Measurements from ENCODE around the gene ABCC4. TPM values are rescaled to one million over a fixed set of nuclear protein-coding genes. Genes with fewer than 3 reads are reported as not detected.
A peak's percentile ranks its signal among the peaks of the same experiment; 100 is the strongest.

The ABCC4 gene
- total and polyA plus RNA-seq, 2 of the 13 experiments (the other 11 are each of a cell fraction or from before 2014, with no cell fraction given): 4.2 to 11.3 TPM

GRCh38 chr13:95267662-95268342 is 33.4 kb downstream of the ABCC4 start:
- CTCF ChIA-PET (ENCODE audit: low intra/inter-chr PET ratio, low total read pairs): no interaction called here
- H3K9ac ChIP-seq (ENCODE audit: insufficient read depth, low read depth, low read length): no peak overlapping the region
- no peaks in the 10 kb centered on the region for H3K79me2 ChIP-seq (ENCODE audit: insufficient read depth, low read length)
- H3K4me1 ChIP-seq (ENCODE audit: insufficient read depth, low read length): peaks cover 31% of the 10 kb centered on the region
- no peak overlapping the region for H3K4me2 ChIP-seq (ENCODE audit: low read depth, low read length)
- no peak for FAIRE-seq
- in situ Hi-C loops (cut with HindIII; ENCODE audit: extremely low pct_ligation_motif_present, low pct_unique_long_range_greater_than_20kb) (no loop called here), intact Hi-C loops (cut with micrococcal nuclease; ENCODE audit: unreplicated experiment) (no loop called here)
- WGBS (ENCODE audit: low lambda C conversion rate): 75% methylated on average over 6 of the region's 6 CpGs
- TF ChIP-seq CEBPB (IDR thresholded peaks at IDR 0.05; ENCODE audit: borderline replicate concordance, low read depth, low read length) (peak; percentile 70; the same call in 1 of the 2 replicates), ZKSCAN5 (CRISPR knock-in tag; IDR thresholded peaks at IDR 0.05) (no peak), CEBPG (CRISPR knock-in tag; IDR thresholded peaks at IDR 0.05) (peak; percentile 75), FOSL2 (CRISPR knock-in tag; IDR thresholded peaks at IDR 0.05) (peak; percentile 62), CBX5 (CRISPR knock-in tag; IDR thresholded peaks at IDR 0.05; ENCODE audit: borderline replicate concordance) (no peak), FUBP1 (CRISPR knock-in tag; IDR thresholded peaks at IDR 0.05; ENCODE audit: borderline replicate concordance) (no peak), MAFF (IDR thresholded peaks at IDR 0.05; ENCODE audit: low read depth, low read length) (no peak)
- TF ChIP-seq, protein P1, sequence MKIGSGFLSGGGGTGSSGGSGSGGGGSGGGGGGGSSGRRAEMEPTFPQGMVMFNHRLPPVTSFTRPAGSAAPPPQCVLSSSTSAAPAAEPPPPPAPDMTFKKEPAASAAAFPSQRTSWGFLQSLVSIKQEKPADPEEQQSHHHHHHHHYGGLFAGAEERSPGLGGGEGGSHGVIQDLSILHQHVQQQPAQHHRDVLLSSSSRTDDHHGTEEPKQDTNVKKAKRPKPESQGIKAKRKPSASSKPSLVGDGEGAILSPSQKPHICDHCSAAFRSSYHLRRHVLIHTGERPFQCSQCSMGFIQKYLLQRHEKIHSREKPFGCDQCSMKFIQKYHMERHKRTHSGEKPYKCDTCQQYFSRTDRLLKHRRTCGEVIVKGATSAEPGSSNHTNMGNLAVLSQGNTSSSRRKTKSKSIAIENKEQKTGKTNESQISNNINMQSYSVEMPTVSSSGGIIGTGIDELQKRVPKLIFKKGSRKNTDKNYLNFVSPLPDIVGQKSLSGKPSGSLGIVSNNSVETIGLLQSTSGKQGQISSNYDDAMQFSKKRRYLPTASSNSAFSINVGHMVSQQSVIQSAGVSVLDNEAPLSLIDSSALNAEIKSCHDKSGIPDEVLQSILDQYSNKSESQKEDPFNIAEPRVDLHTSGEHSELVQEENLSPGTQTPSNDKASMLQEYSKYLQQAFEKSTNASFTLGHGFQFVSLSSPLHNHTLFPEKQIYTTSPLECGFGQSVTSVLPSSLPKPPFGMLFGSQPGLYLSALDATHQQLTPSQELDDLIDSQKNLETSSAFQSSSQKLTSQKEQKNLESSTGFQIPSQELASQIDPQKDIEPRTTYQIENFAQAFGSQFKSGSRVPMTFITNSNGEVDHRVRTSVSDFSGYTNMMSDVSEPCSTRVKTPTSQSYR (CRISPR knock-in tag; IDR thresholded peaks at IDR 0.05; ENCODE audit: borderline replicate concordance): peak; percentile 47; the same call in 1 of the 2 replicates
- TF ChIP-seq, protein P2, sequence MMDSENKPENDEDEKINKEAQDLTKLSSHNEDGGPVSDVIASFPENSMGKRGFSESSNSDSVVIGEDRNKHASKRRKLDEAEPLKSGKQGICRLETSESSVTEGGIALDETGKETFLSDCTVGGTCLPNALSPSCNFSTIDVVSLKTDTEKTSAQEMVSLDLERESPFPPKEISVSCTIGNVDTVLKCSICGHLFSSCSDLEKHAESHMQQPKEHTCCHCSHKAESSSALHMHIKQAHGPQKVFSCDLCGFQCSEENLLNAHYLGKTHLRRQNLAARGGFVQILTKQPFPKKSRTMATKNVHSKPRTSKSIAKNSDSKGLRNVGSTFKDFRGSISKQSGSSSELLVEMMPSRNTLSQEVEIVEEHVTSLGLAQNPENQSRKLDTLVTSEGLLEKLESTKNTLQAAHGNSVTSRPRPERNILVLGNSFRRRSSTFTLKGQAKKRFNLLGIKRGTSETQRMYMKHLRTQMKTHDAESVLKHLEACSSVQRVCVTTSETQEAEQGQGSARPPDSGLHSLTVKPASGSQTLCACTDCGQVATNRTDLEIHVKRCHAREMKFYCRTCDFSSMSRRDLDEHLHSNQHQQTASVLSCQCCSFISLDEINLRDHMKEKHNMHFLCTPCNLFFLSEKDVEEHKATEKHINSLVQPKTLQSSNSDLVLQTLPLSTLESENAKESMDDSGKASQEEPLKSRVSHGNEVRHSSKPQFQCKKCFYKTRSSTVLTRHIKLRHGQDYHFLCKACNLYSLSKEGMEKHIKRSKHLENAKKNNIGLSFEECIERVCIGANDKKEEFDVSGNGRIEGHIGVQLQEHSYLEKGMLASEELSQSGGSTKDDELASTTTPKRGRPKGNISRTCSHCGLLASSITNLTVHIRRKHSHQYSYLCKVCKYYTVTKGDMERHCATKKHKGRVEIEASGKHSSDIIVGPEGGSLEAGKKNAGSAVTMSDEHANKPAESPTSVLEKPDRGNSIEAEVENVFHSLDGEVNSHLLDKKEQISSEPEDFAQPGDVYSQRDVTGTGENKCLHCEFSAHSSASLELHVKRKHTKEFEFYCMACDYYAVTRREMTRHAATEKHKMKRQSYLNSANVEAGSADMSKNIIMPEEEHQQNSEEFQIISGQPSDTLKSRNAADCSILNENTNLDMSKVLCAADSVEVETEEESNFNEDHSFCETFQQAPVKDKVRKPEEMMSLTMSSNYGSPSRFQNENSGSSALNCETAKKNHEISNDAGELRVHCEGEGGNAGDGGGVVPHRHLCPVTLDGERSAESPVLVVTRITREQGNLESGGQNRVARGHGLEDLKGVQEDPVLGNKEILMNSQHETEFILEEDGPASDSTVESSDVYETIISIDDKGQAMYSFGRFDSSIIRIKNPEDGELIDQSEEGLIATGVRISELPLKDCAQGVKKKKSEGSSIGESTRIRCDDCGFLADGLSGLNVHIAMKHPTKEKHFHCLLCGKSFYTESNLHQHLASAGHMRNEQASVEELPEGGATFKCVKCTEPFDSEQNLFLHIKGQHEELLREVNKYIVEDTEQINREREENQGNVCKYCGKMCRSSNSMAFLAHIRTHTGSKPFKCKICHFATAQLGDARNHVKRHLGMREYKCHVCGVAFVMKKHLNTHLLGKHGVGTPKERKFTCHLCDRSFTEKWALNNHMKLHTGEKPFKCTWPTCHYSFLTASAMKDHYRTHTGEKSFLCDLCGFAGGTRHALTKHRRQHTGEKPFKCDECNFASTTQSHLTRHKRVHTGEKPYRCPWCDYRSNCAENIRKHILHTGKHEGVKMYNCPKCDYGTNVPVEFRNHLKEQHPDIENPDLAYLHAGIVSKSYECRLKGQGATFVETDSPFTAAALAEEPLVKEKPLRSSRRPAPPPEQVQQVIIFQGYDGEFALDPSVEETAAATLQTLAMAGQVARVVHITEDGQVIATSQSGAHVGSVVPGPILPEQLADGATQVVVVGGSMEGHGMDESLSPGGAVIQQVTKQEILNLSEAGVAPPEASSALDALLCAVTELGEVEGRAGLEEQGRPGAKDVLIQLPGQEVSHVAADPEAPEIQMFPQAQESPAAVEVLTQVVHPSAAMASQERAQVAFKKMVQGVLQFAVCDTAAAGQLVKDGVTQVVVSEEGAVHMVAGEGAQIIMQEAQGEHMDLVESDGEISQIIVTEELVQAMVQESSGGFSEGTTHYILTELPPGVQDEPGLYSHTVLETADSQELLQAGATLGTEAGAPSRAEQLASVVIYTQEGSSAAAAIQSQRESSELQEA (CRISPR knock-in tag; IDR thresholded peaks at IDR 0.05; ENCODE audit: not compliant biosample characterization): no peak
- no peaks in the 10 kb centered on the region; a peak in 1 of 5 replicates for H3K36me3 ChIP-seq (replicated peaks in 1 of 2; ENCODE audit: control insufficient read depth in 1 of 2, insufficient read depth in 2 of 2, low read length in 2 of 2)
- POLR2A ChIA-PET: no interaction called here
- no peak overlapping the region for H3K27ac ChIP-seq (ENCODE audit: extremely low read length, insufficient read depth, low read length)
- no peaks in the 10 kb centered on the region for H3K27me3 ChIP-seq (ENCODE audit: control insufficient read depth in 1 of 2, insufficient read depth in 2 of 2, low read length in 2 of 2)
- no peak overlapping the region for H2AFZ ChIP-seq (ENCODE audit: low read length)
- peak; percentile 67; the same call in 2 of the 3 replicates for ATAC-seq
- peak; percentile 45 for DNase-seq (ENCODE audit: low spot score)
- H3K9me3 ChIP-seq (ENCODE audit: low read length): no peaks in the 10 kb centered on the region
- H3K4me3 ChIP-seq (replicated peaks in 1 of 3; ENCODE audit: insufficient read depth in 1 of 3, low read depth in 2 of 3, low read length in 3 of 3): no peak overlapping the region
- no peaks in the 10 kb centered on the region for H4K20me1 ChIP-seq (ENCODE audit: insufficient read depth, low read length)
- BruUV-seq (replicated peaks): no TSS peak

Measured in HepG2 (cell line).